ENCODE data around the gene ADGRL3.

GRCh38 chr4:61994036-61994435 lies 793.9 kb downstream of the ADGRL3 start:
- TF ChIP-seq CTCF (IDR thresholded peaks at IDR 0.05) (no peak), POLR2A (IDR thresholded peaks at IDR 0.05) (no peak)

Data from thyroid gland (tissue), 4 donors.